ENCODE data around the gene ADAD2.

- TF ChIP-seq ZNF274 (IDR thresholded peaks at IDR 0.05; ENCODE audit: low read depth, low read length) (no peak), YY1 (IDR thresholded peaks at IDR 0.05; ENCODE audit: insufficient read depth, insufficient read length) (no peak), SUZ12 (IDR thresholded peaks at IDR 0.05; ENCODE audit: extremely low read depth, insufficient read depth, insufficient read length) (no peak)
Measured at GRCh38 chr16:84143784-84144199, 47.2 kb upstream of the ADAD2 start.

All from NT2/D1 (cell line).